Smooth muscle cell (in vitro differentiated cells): ENCODE measurements around the gene PILRB. TPM values are rescaled to one million over a fixed set of nuclear protein-coding genes. Genes with fewer than 3 reads are reported as not detected.
A peak's percentile ranks its signal among the peaks of the same experiment; 100 is the strongest.
"Not testable (repeated sequence)": the region's sequence is repeated elsewhere in the genome, so short reads cannot be mapped to it uniquely, and the experiment has no call there.

Experiments used
- DNase-seq: peaks from one replicate; lab custom pipeline; 2025; ENCODE audit not compliant: unreplicated experiment; lab: John Stamatoyannopoulos, UW
- H2AFZ ChIP-seq: fragments of 200-600 bp; sonication (generic); 2 replicates; pipeline ENCODE4 v1.6.0; 2016; ENCODE audit warnings: antibody characterized with exemption, low read depth, mild to moderate bottlenecking
- H3F3A ChIP-seq: fragments of 200-600 bp; sonication (generic); 2 replicates; pipeline ENCODE4 v1.6.0; 2017; ENCODE audit warnings: antibody characterized with exemption, low read depth
- H3K27ac ChIP-seq: fragments of 200-600 bp; sonication (generic); 2 replicates; pipeline ENCODE4 v1.5.1; 2016; ENCODE audit warnings: low read depth, mild to moderate bottlenecking
- H3K27me3 ChIP-seq: fragments of 200-600 bp; sonication (generic); 2 replicates; pipeline ENCODE4 v1.6.1; 2016; ENCODE audit warnings: low read depth, mild to moderate bottlenecking
- H3K36me3 ChIP-seq: fragments of 200-600 bp; sonication (generic); 2 replicates; pipeline ENCODE4 v1.5.1; 2016; ENCODE audit warnings: low read depth
- H3K4me1 ChIP-seq: fragments of 200-600 bp; sonication (generic); 2 replicates; pipeline ENCODE4 v1.5.1; 2016; ENCODE audit warnings: low read depth
- H3K4me2 ChIP-seq: fragments of 200-600 bp; sonication (generic); 2 replicates; pipeline ENCODE4 v1.6.0; 2016; ENCODE audit warnings: mild to moderate bottlenecking
- H3K4me3 ChIP-seq: fragments of 200-600 bp; sonication (generic); 2 replicates; pipeline ENCODE4 v1.5.1; 2016; ENCODE audit warnings: mild to moderate bottlenecking
- H3K79me2 ChIP-seq: fragments of 200-600 bp; sonication (generic); 2 replicates; pipeline ENCODE4 v1.6.0; 2016; ENCODE audit warnings: low read depth, mild to moderate bottlenecking
- H3K9ac ChIP-seq: fragments of 200-600 bp; sonication (generic); 2 replicates; pipeline ENCODE4 v1.6.0; 2016; ENCODE audit warnings: low read depth
- H3K9me3 ChIP-seq: fragments of 200-600 bp; sonication (generic); replicated peaks from 2 replicates; pipeline ENCODE4 v1.5.1; 2016; ENCODE audit warnings: low read depth
- H4K20me1 ChIP-seq: fragments of 200-600 bp; sonication (generic); 2 replicates; pipeline ENCODE4 v1.6.0; 2016; ENCODE audit warnings: low read depth
- CTCF ChIP-seq: fragments of 200-600 bp; sonication (generic); IDR thresholded peaks from 2 replicates; pipeline ENCODE4 v1.5.1; 2017; ENCODE audit warnings: borderline replicate concordance, mild to moderate bottlenecking, antibody characterized with exemption; ENCODE audit not compliant: insufficient read depth, poor library complexity, severe bottlenecking
- WGBS: methylation state at CpG from one replicate; pipeline ENCODE4 v1.1.7; 2016; ENCODE audit warnings: low lambda C conversion rate; 5-methylcytosine and 5-hydroxymethylcytosine counted together
- polyA plus RNA-seq: library from polyadenylated mRNA; unstranded; fragments of >200 nt; fragmentation: Nextera tagmentation; extraction: Ambion mirVana; gene quantifications from 2 replicates; pipeline ENCODE4 v1.2.1, GENCODE V29; 2016
- total RNA-seq: library from RNA; depleted of rRNA; stranded (reverse); fragments of >200 nt; gene quantifications from 2 replicates; pipeline ENCODE4 v1.2.3, GENCODE V29; 2014

Gene PILRB
- 12.0 TPM in 2 replicates for total RNA-seq
- polyA plus RNA-seq = 10.1 and 14.5 TPM in 2 replicates

GRCh38 chr7:100358027-100358856 lies at the start of gene PILRB:
TSS of gene PILRB (plus strand) at chr7:100358117. CDS start at chr7:100358303, 186 bp downstream.
- TF ChIP-seq CTCF = no peak
- Histone ChIP-seq H3K36me3 (no peaks in the 10 kb centered on the region), H3K9ac (no peak within 1 kb of the TSS), H3K4me2 (no peak within 1 kb of the TSS), H3K4me3 (no peak within 1 kb of the TSS), H3K27ac (no peak within 1 kb of the TSS), H2AFZ (no peak within 1 kb of the TSS), H3K79me2 (no peaks in the 10 kb centered on the region), H3F3A (no peaks in the 10 kb centered on the region), H3K27me3 (no peaks in the 10 kb centered on the region), H4K20me1 (no peaks in the 10 kb centered on the region), H3K4me1 (no peaks in the 10 kb centered on the region), H3K9me3 (no peaks in the 10 kb centered on the region)
- 94% methylated on average over 11 of the region's 11 CpGs for WGBS
- DNase-seq = no peak

- H2AFZ ChIP-seq, H3K9me3 ChIP-seq, H3K4me2 ChIP-seq, DNase-seq, H3K9ac ChIP-seq, H3F3A ChIP-seq, H4K20me1 ChIP-seq, H3K79me2 ChIP-seq, H3K36me3 ChIP-seq, H3K4me1 ChIP-seq, H3K27ac ChIP-seq, H3K27me3 ChIP-seq, H3K4me3 ChIP-seq: not testable (repeated sequence)
- WGBS = 97% methylated on average over 4 of the region's 5 CpGs
Measured at GRCh38 chr7:100318329-100318728, 39.6 kb upstream of the PILRB start.

DNA sequence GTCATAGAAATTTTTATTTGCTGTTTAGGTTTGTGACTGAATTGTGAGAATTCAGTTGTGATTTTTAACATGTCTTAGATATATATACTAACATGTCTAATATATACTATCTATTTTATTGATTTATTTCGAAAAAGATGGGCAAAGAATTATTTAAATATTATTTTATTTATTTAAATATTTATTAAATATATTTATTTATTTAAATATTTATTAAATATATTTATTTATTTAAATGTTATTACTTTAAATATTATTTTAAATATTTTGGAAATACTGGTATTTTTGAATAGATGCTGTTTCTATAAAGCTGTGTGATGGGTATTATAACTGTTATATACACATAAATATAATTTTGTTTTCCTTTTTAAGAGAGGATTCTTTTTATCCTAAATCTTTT lies 36.3 kb upstream of the PILRB start:
- not testable (repeated sequence) for H3K9me3 ChIP-seq, H3K27ac ChIP-seq, H3K79me2 ChIP-seq, H2AFZ ChIP-seq, DNase-seq, H3K4me2 ChIP-seq, H3K27me3 ChIP-seq, H3K9ac ChIP-seq, H3F3A ChIP-seq, H4K20me1 ChIP-seq, H3K36me3 ChIP-seq, H3K4me3 ChIP-seq, H3K4me1 ChIP-seq
- 89% methylated on average over 1 of the region's 1 CpG for WGBS

- H3K9ac ChIP-seq, H3F3A ChIP-seq, H4K20me1 ChIP-seq, H3K4me2 ChIP-seq, H3K27me3 ChIP-seq, H3K27ac ChIP-seq, H3K4me1 ChIP-seq, H3K79me2 ChIP-seq, H3K36me3 ChIP-seq, H3K4me3 ChIP-seq, H3K9me3 ChIP-seq, H2AFZ ChIP-seq, DNase-seq: not testable (repeated sequence)
- WGBS = 95% methylated on average over 13 of the region's 13 CpGs
Measured at GRCh38 chr7:100324194-100324593, 33.7 kb upstream of the PILRB start.

GRCh38 chr7:100325671-100326070 lies 32.2 kb upstream of the PILRB start:
- not testable (repeated sequence) for H3K27me3 ChIP-seq, H3K9ac ChIP-seq, H3K9me3 ChIP-seq, H3K4me3 ChIP-seq, H3F3A ChIP-seq, H3K4me2 ChIP-seq, H3K27ac ChIP-seq, H3K4me1 ChIP-seq, DNase-seq, H3K79me2 ChIP-seq, H3K36me3 ChIP-seq, H2AFZ ChIP-seq, H4K20me1 ChIP-seq
- WGBS = over 99% methylated on average over 9 of the region's 9 CpGs

DNA sequence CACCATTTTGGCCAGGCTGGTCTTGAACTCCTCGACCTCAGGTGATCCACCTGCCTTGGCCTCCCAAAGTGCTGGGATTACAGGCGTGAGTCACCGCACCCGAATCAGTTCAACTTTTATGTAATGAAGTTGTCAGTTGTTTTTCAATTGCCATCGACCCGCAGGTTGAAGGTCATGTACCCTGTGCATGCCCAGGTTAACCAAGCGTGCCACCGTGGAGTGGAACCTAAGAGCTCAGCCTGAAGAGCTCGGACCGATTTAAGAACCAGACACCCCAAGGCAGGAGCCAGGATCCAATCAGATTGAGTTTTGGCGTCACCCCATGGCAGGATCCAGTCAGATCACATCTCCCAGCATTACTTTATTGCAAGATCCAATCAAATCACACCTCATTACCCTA lies 31.0 kb upstream of the PILRB start:
- H3K79me2 ChIP-seq, H3K27ac ChIP-seq, H3K27me3 ChIP-seq, H3K36me3 ChIP-seq, H3K9me3 ChIP-seq, H4K20me1 ChIP-seq, H2AFZ ChIP-seq, H3K4me1 ChIP-seq, H3F3A ChIP-seq, H3K9ac ChIP-seq, H3K4me3 ChIP-seq, H3K4me2 ChIP-seq, DNase-seq: not testable (repeated sequence)
- WGBS = 97% methylated on average over 10 of the region's 11 CpGs

DNA sequence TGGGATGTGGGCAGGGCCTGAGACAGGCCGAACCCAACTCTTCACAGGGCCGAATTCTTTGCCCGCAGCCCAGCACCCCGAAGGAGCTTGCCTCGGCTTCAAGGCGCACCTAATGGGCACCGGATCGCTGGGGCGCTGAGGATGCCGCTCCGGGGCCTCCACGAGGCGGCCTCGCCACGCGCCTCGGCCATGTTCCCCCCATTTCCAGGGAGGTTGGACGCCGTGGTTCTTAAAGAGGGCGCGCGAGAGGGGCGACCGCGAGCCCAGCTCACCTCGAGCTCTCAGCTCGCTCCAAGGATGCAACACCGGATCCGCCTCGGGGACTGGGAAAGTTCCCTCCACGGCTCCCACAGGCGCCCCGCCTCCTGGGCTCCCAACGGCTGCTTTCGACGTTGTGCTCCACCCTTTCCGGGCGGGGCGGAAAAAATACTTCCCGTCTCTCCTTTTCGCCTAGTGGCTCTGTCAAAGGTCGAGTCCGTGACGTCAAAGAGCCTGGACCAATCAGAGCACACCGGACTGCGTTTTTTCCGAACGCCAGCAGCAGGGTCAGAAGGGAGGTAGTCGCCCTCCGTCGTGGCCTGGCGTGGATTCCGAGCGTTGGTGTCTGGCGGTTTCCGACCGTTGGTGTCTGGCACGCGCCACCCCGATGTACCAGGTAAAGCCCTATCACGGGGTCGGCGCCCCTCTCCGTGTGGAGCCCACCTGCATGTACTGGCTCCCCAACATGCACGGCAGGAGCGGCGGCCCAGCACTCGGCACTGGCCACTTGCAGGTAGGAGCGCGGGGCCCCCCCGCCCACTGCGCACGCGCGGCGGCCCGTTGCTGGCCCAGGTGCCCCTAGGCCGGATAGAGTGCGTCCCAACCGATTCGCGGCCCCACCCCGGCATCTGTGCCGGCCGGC lies 22.1 kb upstream of the PILRB start:
- Histone ChIP-seq H3K27ac (peak overlapping the region; percentile 90), H2AFZ (peak overlapping the region; percentile 95), H3K4me3 (peak overlapping the region; percentile 93), H3K79me2 (peaks cover 21% of the 10 kb centered on the region), H3K9ac (peak overlapping the region; percentile 90), H3K4me2 (peak overlapping the region; percentile 91)
- WGBS = under 1% methylated on average over 80 of the region's 85 CpGs
- not testable (repeated sequence) for H3K9me3 ChIP-seq, H3K27me3 ChIP-seq, H3F3A ChIP-seq, H3K36me3 ChIP-seq, H3K4me1 ChIP-seq, H4K20me1 ChIP-seq
- DNase-seq = peak; percentile 93
